ENCODE results near the gene ZBTB42. TPM values are rescaled to one million over a fixed set of nuclear protein-coding genes. Genes with fewer than 3 reads are reported as not detected.

Gene ZBTB42
- total RNA-seq, 2 donors from 2014 or later: 5.2 to 8.1 TPM

DNA sequence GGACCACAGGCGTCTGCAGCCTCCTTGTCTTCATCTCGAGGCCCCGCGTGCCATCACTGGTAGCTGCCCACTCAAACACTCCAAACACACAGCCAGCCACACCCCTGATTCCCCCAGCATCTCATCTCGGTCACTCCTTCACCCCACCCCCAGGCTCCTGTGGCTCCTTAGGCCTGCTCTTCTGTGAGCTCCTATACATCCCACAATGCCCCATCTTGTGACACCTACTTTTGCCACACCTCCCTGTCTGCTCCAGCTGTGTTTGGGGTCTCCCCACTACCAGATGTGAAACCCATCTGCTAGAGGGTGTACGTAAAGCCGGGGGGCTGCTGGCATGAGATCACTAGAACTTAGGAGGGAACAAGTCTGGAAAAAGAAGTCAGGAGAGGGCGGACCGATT lies 9.5 kb upstream of the ZBTB42 start:
- intact Hi-C loops (cut with DNase I): no loop called here
- ATAC-seq: no peak

DNA sequence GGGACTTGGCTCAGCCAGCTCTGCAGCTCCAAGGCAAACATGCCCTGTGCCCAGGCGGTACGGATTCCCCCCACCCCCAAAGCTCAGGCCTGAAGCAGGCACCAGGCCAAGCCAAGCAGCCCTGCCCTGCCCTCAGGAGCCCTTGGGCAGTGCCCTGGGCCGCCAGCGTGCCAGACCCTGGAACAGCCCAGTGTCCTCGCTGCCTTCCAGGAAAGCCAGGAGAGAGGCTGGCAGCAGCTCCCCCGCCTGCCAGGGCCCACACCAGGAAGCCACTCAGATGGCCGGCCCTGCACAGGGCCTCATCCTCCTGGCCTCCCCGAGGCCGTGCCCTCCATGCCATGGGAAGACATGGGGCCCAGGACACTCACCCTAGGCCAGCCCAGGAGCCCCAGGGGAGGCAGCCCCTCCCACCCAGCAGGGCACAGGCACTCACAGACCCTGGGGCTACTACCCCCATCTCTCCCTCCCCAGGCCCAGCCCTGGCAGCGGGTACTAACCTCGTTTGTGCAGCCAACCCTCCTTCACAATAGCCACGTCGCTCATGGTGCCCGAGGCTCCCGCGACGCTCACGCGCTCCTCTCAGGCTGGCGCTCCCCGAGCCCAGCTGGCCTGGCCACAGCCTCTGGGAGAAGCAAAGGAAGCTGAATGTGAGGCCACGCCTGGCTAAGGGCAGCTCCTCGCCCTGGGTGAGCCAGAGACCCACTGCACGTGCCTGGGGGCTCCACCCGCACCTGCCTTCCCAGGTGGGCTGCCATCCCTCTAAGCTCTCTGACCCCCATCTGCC lies 8.6 kb upstream of the ZBTB42 start:
- DNase-seq: no peak
- intact Hi-C loops (cut with DNase I): no loop called here
- ATAC-seq: peak in 1 of 2 donors; percentile 10

More for the DNA sequence above, 9.5 kb upstream of the ZBTB42 start:
- no peak for DNase-seq

DNA sequence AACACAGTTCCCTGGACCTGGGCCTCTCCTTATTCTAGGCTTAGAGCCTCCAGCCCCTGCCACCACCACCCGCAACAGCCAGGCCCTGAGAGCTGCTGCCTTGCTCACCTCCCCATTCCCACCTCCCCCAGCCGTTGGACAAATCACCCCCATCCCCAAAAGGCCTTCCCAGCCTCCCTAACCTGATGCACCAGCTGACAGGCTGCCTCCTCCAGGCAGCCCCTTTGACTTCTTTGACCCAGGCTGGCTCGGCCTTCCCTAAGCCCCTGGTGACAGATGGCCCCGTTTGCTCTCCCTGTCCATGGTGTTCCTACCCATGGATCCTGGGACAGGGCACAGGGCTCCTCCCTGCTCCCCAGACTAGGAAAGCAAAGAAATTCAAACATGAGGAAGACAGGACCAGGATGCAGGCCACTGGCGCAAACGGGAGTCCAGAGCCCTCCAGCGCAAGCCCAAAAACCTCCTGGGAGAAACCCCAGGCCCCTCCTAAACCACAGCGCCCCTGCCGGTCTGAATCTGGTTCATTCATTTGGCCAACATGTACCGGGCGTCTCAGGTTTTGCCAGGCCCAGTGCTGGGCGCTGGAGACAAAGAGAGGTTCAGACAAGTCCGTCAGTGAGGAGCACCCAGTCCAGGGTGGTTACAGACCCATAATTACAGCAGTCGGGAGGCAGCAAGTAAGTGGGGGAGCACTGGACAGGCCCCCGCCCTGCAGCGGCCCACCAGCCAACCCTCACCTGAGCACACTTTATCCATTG lies 7.8 kb upstream of the ZBTB42 start:
- intact Hi-C loops (cut with DNase I): no loop called here
- DNase-seq (no peak), ATAC-seq (no peak)

DNA sequence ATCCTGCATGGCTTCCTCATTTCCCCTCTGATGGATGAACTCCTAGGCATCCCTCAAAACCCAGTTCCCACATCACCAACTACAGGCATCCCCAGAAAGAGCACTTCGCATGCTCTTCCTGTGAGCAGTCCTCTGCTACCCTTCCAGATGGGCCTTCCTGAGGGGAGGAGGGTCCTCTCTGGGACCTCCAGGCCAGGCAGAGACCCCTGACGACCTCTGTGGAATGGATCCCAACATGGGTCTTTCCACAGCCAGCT lies 7.3 kb upstream of the ZBTB42 start:
- intact Hi-C loops (cut with DNase I): no loop called here
- DNase-seq (no peak), ATAC-seq (no peak)

DNA sequence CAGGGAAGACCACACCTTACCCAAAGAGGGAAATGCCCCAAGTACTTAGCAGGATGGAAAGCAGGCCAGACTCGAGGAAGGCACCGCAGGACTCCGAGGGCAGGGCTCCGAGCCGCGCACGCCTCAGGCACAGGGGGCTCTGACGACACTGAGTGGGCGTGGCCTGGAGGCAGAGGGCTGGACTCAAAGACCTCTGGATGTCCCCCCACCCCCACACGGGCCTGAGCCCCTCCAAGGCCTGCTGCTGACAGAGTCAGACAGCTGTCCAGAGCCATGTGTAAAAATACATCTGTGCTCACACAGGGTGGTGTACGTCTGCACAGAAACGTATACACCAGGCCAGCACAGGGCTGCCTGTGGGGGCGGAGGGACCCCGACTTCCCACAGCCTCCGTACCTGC lies 6.8 kb upstream of the ZBTB42 start:
- peak; percentile 4 to 22 for ATAC-seq
- intact Hi-C loops (cut with DNase I): no loop called here

DNA sequence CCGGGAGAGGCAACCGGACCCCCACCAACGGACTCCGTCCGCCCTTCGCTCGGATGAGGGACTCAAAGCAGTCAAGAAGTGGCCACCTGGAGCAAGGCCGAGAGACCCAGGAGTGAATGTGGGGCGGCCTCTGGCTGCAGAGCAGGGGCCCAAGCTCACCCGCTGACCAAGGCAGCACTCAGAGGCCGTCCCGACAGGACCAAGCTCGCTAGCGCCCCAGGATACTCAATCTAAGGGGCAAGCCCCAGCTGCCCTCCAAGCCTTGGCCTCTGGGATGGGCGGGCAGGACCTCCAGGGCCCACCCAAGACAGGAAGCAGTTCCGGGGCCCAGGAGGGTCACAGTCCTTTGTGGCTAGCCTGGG lies 6.3 kb upstream of the ZBTB42 start:
- intact Hi-C loops (cut with DNase I): no loop called here
- peak; percentile 13 to 20 for ATAC-seq
- no peak for DNase-seq

More for the DNA sequence above, 6.8 kb upstream of the ZBTB42 start:
- peak; percentile 79 for DNase-seq

DNA sequence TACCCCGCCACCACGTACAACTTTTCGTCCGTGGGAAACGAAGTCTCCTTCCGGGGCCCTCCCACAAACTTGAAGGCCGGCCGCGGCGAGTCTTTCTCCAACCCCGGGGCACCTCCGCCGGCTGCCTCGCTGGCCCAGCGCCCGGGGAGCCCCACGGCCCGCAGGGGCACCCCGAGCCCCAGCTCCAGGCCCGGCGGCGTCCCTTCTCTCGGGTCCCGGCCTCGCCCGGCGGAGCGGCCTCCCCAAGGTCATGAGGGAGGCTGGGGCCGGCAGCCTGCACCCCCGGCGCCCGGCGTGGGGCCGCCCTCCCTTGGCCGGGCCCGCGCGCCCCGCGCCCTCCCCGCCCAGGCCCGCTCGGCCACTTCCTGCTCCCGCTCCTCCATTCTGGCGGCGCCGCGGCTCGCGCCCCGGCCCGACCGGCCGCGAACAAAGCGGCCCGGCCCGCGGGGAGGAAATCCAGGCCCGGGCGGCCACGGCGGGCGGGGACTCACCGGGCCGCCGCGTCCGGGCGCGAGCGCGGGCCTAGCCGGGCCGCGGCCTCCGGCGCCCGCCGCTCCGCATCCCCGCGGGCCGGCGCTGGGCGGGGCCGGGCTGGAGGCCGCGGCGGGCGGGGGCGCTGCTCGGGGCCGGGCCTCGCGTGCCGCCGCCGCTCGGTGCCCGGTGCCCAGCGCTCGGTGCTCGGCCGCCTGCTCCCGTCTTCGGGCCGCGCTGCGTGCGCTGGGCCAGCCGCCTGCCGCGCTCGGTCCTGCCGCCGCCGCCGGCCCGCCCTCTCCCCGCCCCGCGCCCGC lies 5.7 kb upstream of the ZBTB42 start, which contains the start of gene AKT1:
TSS of gene AKT1 (minus strand) at position 756 of the 788 bp plus-strand sequence. CDS start 3,105 bp downstream, outside the sequence.
- DNase-seq: no peak
- intact Hi-C loops (cut with DNase I): no loop called here
- peak; percentile 10 to 31 for ATAC-seq

DNA sequence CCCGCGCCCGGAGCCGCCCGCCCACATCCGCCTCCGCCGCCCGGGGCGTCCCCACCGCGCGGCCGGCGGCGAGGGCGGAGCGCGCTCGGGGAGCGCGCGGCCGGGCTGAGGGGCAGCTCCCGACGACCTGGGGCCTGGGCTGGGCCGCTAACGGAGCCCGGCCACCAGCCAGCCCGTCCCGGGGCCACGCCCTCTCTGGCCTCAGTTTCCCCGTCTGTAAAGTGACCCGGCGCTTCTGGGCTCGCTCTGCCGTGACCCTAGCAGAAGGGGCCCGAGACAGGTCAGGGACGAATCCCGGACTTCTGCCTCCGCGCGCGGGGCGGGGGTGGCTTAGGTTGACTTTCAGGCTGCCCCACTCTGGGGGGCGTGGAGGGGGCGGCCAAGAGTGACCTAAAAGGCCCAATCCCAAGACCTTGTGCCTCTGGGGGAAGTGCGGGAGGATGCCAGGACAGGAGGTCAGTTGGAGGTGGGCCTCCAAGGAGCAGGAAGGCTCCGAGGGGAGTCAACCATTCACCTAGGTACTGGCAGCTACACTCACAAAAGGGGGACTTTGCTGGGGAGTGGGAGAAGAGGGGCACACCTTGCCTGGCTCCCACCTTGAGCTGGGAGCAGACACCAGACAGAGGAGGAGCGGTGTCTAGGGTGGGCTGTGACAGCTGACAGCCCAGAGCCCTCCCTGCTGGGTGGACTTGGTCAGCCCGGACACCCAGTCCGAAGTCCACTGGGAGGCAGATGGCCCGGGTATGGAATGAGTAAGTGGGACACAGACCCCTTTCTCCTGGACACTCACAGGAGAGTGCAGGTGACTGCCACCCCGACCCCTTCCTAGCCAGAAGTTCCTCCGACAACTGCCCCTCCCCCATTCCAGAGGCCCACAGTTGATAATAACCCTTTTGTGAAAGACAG lies 4.9 kb upstream of the ZBTB42 start:
- intact Hi-C loops (cut with DNase I): no loop called here
- ATAC-seq: peak; percentile 48 to 57
- peak; percentile 64 for DNase-seq

DNA sequence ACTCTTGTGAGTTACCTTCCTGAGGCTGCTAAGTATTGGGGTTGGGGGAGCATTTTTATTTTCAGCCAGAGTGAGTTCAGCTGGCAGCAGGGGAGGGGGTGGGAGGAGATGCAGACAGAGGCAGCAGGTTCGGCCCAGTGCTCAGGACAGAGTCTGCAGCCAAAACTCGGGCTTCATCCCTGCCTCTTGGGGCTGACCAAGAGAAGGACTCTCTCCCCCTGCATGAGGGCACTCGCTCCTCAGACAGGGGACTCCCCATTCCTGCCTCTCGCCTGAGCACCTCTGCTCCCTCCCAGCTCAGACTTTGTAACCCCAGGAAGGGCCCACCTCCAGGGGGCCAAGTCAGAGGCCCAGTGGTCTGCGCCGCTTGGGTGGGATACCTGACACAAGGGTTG lies 4.2 kb upstream of the ZBTB42 start:
- intact Hi-C loops (cut with DNase I): no loop called here
- ATAC-seq (no peak), DNase-seq (no peak)

DNA sequence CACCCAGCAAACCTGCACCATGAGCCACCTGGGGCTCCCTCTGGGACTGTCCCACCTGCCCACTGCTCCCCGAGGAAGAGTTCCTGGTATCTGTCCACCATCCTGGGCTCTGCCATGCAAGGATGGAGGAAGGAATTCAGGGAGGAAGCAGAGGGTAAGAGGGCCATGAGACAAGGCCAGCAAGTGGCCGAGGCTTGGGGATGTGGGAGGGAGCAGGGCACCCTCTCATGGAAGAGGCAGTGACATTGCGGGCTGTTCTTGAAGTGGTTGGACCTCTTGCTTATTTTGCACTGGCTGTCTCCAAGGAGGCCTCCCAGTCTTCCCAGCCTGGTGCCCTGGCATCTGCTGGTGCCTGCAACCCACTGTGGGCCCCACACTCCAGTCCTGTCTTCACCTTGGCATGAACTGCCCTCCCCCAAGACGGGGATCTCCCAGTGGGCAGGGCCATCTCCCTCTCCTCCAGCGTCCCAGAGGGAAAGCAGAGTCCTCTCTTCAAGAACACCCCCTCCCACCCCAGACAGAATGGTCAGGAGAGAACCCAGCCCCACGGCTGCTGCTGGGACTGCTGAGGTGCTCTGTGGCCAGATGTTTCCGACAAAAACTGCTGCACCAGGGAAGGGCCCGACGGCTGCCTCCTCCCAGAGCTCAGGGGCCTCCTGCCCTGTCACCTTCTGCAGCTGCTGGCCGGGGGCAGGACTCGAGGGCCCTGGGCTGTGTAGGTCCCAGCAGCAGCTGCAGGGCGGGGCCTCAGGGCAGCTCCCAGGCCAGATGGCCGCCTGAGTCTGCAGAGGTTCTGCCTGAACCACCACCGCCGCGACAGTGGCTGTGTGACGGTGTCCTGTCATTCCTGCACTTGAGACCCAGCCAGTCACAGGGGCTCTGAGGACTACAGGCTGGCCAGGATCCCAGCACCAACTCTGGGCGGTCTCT lies 3.5 kb upstream of the ZBTB42 start:
- DNase-seq (peak; percentile 52), ATAC-seq (peak in 1 of 2 donors; percentile 1)
- intact Hi-C loops (cut with DNase I): no loop called here

DNA sequence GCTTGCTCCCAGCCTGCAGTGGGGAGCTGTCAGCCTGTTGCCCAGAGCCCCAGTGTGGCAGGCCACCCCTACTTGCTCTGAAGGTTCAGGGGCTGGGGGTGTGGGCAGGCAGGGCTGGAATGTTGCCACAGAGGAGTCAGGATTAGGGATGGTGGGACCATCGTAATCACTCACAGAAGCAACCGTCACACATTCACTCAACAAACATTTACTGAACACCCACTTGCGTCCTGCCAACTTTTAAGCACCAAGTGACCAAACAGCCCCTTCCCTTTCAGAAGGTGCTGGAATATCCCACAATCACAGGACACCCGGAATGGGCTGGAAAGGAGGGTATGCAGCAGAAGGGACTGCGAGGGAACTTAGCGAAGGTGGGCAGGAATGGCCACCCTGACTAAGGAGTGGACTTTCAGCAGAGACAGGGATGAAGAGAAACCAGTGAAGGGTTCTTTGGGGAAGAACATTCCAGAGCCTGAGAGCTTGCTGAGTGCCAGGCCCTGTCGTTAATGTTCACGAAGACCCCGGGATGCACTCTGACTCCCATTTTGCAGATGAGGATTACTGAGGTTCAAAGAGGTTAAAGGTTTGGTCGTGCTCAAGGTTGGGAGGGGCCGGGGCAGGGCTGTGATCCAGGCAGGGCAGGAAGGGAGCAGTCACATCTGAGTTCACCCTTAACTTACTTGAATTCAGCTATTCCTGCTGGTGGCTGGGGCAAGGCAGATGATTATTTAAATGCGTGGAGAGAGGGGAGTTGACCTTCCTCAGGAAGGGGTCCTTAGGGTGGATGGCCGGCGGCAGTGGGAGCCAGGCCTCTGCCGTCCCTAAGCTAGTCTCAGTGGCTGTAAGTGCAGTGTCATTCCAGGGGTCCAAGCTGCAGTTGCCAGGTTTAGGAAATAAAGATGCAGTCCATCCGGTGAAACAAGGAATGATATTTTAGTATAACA lies 2.3 kb upstream of the ZBTB42 start:
- intact Hi-C loops (cut with DNase I): no loop called here
- no peak for DNase-seq
- ATAC-seq: no peak

DNA sequence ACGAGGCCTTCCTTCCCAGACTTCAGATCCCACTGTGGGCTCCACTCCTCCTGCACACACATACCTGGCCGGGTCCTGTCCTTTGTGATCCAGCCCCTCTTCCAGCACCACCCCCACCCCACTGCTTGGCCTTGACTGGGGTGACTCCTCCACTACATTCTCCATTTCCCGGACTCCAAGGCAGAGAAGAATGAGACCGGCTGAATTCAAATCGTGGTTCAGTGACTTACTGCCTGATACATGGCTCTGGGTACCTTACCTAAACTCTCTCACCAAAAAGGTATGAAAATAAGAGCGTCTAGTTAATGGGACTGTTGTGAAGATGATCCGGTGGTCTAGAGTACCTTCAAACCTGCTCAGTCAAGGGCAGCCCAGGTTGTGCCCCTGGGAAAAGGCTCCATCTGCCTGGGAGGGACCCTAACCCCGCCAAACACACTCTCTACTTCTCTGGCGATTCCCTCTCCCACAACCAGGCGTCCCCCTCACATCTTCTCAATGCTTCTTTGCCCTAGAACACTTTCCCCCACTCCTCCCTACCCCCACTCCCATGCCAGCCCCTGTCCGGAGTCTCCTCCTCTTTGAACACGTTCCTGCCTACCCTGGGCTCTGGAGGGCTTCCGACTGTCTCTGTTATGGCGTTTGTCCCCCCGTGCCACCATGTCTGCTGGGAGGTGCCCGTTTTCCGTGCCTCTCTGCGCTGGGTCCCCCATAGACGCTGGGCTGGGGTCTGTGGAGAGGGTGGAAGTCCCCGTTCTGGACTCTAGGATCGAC lies 1.5 kb upstream of the ZBTB42 start:
- DNase-seq (no peak), ATAC-seq (peak; percentile 5 to 31)
- intact Hi-C loops (cut with DNase I): no loop called here

DNA sequence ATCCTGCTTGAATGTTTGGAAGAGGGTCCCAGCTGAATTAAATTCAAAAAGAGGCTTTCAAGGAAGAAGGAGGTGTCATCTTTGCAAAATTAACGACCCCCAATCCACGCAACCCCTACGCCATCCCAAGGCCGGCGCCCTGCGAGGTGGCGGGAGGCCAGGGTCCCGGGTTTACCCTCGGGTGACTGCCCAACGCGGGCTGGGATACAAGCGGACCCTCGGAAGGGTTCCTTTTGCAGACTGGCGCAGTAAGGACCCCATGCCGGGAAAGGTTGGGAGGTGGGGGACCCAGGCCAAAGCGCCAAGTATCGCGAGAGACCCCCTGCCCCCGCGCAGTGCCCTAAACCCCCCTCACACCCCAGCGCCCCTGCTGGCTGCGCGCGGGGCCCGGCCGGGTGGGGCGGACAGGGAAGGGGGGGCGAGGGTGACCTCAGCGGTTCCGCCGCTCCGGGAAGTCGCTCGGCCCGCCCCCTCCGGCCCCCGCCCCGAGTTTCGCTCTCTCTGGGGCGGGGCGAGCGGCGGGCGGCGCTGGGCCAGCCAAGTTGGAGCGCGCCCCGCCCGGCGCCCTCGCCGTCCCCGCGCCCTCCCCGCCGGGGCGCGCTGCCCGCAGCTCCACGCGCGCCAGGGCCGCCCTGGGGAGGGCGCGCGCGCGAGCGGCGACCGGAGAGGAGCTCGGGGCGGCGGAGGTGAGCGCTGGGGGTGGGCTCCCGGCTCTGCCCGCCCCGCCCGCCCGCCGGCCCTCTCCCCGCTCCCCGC lies 708 bp upstream of the ZBTB42 start:
- ATAC-seq (peak; percentile 83 to 85), DNase-seq (peak; percentile 94)
- intact Hi-C loops (cut with DNase I): no loop called here

DNA sequence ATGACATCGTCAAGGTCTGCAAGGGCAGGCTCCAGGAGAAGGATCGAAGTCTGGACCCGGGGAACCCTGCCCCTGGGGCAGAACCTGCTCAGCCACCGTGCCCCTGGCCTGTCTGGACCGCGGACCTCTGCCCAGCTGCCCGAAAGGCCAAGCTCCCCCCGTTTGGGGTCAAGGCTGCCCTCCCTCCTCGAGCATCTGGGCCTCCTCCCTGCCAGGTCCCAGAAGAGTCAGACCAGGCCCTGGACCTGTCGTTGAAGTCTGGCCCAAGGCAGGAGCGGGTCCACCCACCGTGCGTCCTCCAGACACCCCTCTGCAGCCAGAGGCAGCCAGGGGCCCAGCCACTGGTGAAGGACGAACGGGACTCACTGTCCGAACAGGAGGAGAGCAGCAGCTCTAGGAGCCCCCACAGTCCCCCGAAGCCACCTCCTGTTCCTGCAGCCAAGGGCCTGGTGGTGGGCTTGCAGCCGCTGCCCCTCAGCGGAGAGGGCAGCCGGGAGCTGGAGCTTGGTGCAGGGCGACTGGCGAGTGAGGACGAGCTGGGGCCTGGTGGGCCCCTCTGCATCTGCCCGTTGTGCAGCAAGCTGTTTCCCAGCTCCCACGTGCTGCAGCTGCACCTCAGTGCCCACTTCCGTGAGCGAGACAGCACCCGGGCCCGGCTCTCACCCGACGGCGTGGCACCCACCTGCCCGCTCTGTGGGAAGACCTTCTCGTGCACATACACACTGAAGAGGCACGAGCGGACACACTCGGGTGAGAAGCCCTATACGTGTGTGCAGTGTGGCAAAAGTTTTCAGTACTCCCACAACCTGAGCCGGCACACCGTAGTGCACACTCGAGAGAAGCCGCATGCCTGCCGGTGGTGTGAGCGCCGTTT lies 856 bp downstream of the ZBTB42 start:
- DNase-seq (no peak), ATAC-seq (no peak)
- intact Hi-C loops (cut with DNase I): no loop called here
